Tibial nerve (tissue), 4 donors: ENCODE measurements around the gene KLHL22.

Experiments used
- CTCF ChIP-seq, 5 experiments: fragments of 200-600 bp in 3 of 5; fragments of 450-650 bp in 2 of 5; sonication (generic) in 3 of 5; IDR thresholded peaks; one replicate each; pipeline ENCODE4 v1.5.1; 2016 to 2019; ENCODE audit warnings: antibody characterized with exemption in 5 of 5, mild to moderate bottlenecking in 3 of 5, moderate library complexity in 2 of 5
- EP300 ChIP-seq, 2 donors: sonication (generic); formaldehyde crosslinking; IDR thresholded peaks; one replicate each; pipeline ENCODE4 v1.6.1; 2017; ENCODE audit warnings: antibody characterized with exemption in 2 of 2, mild to moderate bottlenecking in 1 of 2

GRCh38 chr22:20526628-20527355 is 31.2 kb upstream of the KLHL22 start:
- no peak for TF ChIP-seq CTCF (IDR thresholded peaks at IDR 0.05)
- TF ChIP-seq EP300 (IDR thresholded peaks at IDR 0.05): no peak
